HUES64 (cell line): Measurements from ENCODE around the gene TMEM51.

Source experiments
- H3K27ac ChIP-seq: 2 replicates; pipeline ENCODE4 v1.7.0; 2013; ENCODE audit warnings: low read depth, low read length, inconsistent platforms
- H3K27me3 ChIP-seq: 2 replicates; pipeline ENCODE4 v1.6.1; 2013; ENCODE audit warnings: mild to moderate bottlenecking, low read length; ENCODE audit not compliant: insufficient read depth
- H3K36me3 ChIP-seq: 2 replicates; pipeline ENCODE4 v1.6.1; 2013; ENCODE audit warnings: mild to moderate bottlenecking, low read length; ENCODE audit not compliant: insufficient read depth
- H3K4me1 ChIP-seq: 2 replicates; pipeline ENCODE4 v1.6.1; 2013; ENCODE audit warnings: mild to moderate bottlenecking, low read length, moderate library complexity; ENCODE audit not compliant: insufficient read depth
- H3K4me3 ChIP-seq: 2 replicates; pipeline ENCODE4 v1.5.1; 2013; ENCODE audit warnings: mild to moderate bottlenecking, low read length, moderate library complexity
- H3K9ac ChIP-seq: 2 replicates; pipeline ENCODE4 v1.6.1; 2013; ENCODE audit warnings: mild to moderate bottlenecking, low read depth, low read length
- H3K9me3 ChIP-seq: 2 replicates; pipeline ENCODE4 v1.6.1; 2013; ENCODE audit warnings: low read depth, low read length; ENCODE audit not compliant: insufficient read depth
- WGBS: fragments of 150-250, 120-280 bp; methylation state at CpG from one replicate; pipeline ENCODE4 v1.1.7; 2013; ENCODE audit warnings: missing lambda C conversion rate; 5-methylcytosine and 5-hydroxymethylcytosine counted together

The TMEM51 gene

GRCh38 chr1:15256584-15256983 is 103.0 kb downstream of the TMEM51 start:
- no peak overlapping the region for H3K9ac ChIP-seq
- H3K4me1 ChIP-seq = no peaks in the 10 kb centered on the region
- no peak overlapping the region for H3K4me3 ChIP-seq
- H3K36me3 ChIP-seq = no peaks in the 10 kb centered on the region
- no peaks in the 10 kb centered on the region for H3K27me3 ChIP-seq
- 97% methylated on average over 3 of the region's 3 CpGs for WGBS
- H3K9me3 ChIP-seq = no peaks in the 10 kb centered on the region
- no peak overlapping the region for H3K27ac ChIP-seq

GRCh38 chr1:15257309-15257708 is 103.8 kb downstream of the TMEM51 start:
- Histone ChIP-seq H3K36me3 (no peaks in the 10 kb centered on the region), H3K4me1 (no peaks in the 10 kb centered on the region), H3K9ac (no peak overlapping the region), H3K27ac (no peak overlapping the region), H3K9me3 (no peaks in the 10 kb centered on the region), H3K27me3 (no peaks in the 10 kb centered on the region), H3K4me3 (no peak overlapping the region)
- 78% methylated on average over 14 of the region's 14 CpGs for WGBS

GRCh38 chr1:15258833-15259621 is 105.5 kb downstream of the TMEM51 start:
- H3K4me3 ChIP-seq = no peak overlapping the region
- no peaks in the 10 kb centered on the region for H3K4me1 ChIP-seq
- no peaks in the 10 kb centered on the region for H3K9me3 ChIP-seq
- no peak overlapping the region for H3K27ac ChIP-seq
- no peaks in the 10 kb centered on the region for H3K36me3 ChIP-seq
- H3K27me3 ChIP-seq = no peaks in the 10 kb centered on the region
- 94% methylated on average over 12 of the region's 13 CpGs for WGBS
- no peak overlapping the region for H3K9ac ChIP-seq

DNA sequence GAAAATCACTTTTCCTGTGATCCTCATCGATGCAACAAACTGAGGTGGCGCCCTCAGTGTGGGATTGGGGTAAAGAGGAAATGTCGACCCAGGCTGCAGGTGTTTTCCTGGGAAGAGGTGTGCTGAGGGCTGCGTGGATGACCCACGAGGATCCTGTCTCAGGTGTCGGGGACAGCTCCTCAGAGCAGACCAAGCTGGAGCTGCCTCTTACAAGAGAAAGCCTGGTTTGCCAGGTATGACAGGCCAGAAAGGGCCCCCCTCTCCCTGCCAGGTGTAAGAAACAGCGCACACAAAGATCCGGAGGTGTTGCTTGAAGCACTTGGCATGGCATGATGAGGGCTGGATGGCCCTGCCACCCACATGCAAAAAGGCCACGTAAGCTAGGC is 106.1 kb downstream of the TMEM51 start:
- no peaks in the 10 kb centered on the region for H3K9me3 ChIP-seq
- H3K27ac ChIP-seq = no peak overlapping the region
- 91% methylated on average over 9 of the region's 9 CpGs for WGBS
- no peaks in the 10 kb centered on the region for H3K27me3 ChIP-seq
- no peak overlapping the region for H3K4me3 ChIP-seq
- no peak overlapping the region for H3K9ac ChIP-seq
- no peaks in the 10 kb centered on the region for H3K36me3 ChIP-seq
- H3K4me1 ChIP-seq = no peaks in the 10 kb centered on the region

DNA sequence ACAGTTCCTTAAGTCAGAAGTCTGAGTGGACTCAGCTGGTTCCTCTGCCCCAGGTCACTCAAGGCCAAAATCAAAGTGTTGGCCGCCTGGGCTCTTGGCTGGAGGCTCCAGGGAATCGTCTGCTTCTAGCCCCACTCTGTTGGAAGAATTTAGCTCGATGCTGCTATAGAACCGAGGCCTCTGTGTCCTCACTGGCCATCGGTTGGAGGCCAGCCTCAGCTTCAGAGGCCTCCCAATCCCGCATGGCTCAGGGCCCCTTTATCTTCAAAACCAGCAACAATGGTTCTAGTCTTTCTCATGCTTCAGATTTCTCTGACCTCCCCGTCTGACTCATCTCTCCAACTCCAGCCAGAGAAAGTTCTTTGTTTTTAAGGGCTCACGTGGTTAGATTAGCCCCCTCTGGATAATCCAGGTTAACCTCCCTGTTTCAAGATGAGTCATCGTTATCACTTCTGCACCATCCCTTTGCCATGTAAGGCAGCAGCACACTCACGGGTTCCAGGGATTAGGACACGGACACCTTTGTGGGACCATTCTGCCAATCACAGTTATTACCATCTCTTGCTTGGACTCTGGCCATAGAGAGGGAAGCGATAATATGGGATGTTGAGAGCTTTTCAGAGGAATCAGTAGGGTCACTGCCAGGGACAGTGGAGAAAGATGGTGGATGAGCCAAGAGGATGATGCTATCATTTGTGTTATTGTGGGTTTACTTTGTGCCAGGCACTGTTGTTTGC is 107.0 kb downstream of the TMEM51 start:
- no peak overlapping the region for H3K4me3 ChIP-seq
- H3K36me3 ChIP-seq = no peaks in the 10 kb centered on the region
- H3K4me1 ChIP-seq = no peaks in the 10 kb centered on the region
- H3K27ac ChIP-seq = no peak overlapping the region
- H3K27me3 ChIP-seq = no peaks in the 10 kb centered on the region
- H3K9me3 ChIP-seq = no peaks in the 10 kb centered on the region
- H3K9ac ChIP-seq = no peak overlapping the region
- WGBS = 88% methylated on average over 12 of the region's 12 CpGs

DNA sequence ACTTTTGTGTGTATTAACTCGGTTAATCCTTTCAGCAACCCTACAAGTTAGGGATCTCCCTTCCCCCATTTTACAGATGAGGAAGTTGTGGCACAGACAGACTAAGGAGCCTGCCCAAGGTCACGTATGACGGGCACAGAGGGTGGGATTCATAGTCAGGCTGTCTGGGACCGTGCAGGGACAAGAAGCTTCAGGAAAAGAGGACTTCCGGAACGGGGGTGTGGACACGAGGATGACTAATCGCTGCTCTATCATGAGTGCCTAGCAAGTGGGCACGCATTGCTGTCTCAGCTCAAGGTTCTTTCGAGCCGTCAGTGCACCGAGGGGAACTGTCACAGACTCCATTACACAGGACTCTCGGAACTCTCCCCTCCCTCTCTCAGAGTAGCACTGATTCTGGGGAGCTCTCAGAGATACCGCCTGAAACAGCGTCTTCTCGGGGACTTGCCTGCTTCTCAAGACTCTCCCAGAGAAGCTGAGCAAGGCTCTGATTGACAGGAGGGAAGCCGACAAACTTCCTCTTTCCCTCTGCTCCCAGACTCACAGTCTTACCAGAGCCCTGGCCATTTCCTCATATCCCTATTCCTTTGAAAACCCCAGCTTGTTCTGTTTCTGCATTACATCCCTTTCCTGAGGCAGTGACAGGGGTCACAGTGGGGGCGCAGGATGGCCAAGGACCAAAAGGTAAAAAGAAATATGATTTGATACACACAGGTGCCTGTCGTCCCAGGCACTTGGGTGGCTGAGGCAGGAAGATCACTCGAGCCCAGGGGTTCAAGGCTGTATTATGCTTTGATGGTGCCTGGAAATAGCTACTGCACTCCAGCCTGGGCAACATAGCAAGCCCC is 107.8 kb downstream of the TMEM51 start:
- H3K9ac ChIP-seq = no peak overlapping the region
- H3K36me3 ChIP-seq = no peaks in the 10 kb centered on the region
- H3K27ac ChIP-seq = no peak overlapping the region
- WGBS = 84% methylated on average over 20 of the region's 20 CpGs
- H3K27me3 ChIP-seq = no peaks in the 10 kb centered on the region
- no peaks in the 10 kb centered on the region for H3K9me3 ChIP-seq
- H3K4me3 ChIP-seq = no peak overlapping the region
- no peaks in the 10 kb centered on the region for H3K4me1 ChIP-seq

DNA sequence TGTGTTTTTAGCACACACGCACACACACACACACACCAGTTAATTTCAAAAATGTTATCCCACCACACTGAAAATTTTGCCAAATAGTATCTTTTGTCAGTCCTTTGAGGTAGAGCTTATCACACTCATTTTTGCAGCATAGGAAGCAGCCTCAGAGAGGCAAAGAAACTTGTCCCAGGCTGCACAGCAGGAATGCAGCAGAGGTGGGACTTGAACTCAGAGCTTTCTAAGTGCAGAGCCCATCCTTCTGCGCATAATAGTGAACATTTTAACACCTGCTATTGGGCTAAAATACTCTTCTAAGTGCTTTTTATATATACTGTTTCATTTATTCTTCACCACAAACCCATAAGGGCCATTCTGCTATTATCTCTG is 108.4 kb downstream of the TMEM51 start:
- H3K27ac ChIP-seq = no peak overlapping the region
- no peak overlapping the region for H3K4me3 ChIP-seq
- H3K9ac ChIP-seq = no peak overlapping the region
- 95% methylated on average over 2 of the region's 2 CpGs for WGBS
- no peaks in the 10 kb centered on the region for H3K9me3 ChIP-seq
- H3K27me3 ChIP-seq = no peaks in the 10 kb centered on the region
- H3K4me1 ChIP-seq = no peaks in the 10 kb centered on the region
- H3K36me3 ChIP-seq = no peaks in the 10 kb centered on the region

DNA sequence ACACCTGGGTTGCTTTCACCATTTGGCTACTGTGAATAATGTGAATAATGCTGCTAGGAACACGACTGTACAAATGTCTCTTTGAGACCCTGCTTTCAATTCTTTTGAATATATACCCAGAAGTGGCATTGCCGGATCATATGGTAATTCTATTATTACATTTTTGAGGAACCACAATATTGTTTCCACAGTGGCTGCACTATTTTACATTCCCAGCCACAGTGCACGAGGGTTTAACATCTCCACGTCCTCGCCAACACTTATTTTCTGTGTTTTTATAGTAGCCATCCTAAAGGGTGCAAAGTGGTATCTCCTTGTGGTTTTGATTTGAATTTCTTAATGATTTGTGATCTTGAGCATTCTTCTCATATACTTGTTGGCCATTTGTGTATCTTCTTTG is 109.2 kb downstream of the TMEM51 start:
- 93% methylated on average over 5 of the region's 5 CpGs for WGBS
- H3K9me3 ChIP-seq = no peaks in the 10 kb centered on the region
- no peak overlapping the region for H3K4me3 ChIP-seq

GRCh38 chr1:15264769-15265168 is 111.2 kb downstream of the TMEM51 start:
- no peaks in the 10 kb centered on the region for H3K9me3 ChIP-seq
- no peak overlapping the region for H3K4me3 ChIP-seq
- H3K36me3 ChIP-seq = no peaks in the 10 kb centered on the region
- H3K9ac ChIP-seq = no peak overlapping the region
- no peaks in the 10 kb centered on the region for H3K4me1 ChIP-seq
- 52% methylated on average over 2 of the region's 2 CpGs for WGBS
- no peak overlapping the region for H3K27ac ChIP-seq
- no peaks in the 10 kb centered on the region for H3K27me3 ChIP-seq

More for the DNA sequence above, 109.2 kb downstream of the TMEM51 start:
- H3K4me1 ChIP-seq = no peaks in the 10 kb centered on the region
- H3K36me3 ChIP-seq = no peaks in the 10 kb centered on the region
- no peak overlapping the region for H3K9ac ChIP-seq
- no peak overlapping the region for H3K27ac ChIP-seq
- no peaks in the 10 kb centered on the region for H3K27me3 ChIP-seq
